ENCODE data around the gene PTK6.

GRCh38 chr20:63494420-63495166 is 42.6 kb downstream of the PTK6 start:
- TF ChIP-seq, protein P1, sequence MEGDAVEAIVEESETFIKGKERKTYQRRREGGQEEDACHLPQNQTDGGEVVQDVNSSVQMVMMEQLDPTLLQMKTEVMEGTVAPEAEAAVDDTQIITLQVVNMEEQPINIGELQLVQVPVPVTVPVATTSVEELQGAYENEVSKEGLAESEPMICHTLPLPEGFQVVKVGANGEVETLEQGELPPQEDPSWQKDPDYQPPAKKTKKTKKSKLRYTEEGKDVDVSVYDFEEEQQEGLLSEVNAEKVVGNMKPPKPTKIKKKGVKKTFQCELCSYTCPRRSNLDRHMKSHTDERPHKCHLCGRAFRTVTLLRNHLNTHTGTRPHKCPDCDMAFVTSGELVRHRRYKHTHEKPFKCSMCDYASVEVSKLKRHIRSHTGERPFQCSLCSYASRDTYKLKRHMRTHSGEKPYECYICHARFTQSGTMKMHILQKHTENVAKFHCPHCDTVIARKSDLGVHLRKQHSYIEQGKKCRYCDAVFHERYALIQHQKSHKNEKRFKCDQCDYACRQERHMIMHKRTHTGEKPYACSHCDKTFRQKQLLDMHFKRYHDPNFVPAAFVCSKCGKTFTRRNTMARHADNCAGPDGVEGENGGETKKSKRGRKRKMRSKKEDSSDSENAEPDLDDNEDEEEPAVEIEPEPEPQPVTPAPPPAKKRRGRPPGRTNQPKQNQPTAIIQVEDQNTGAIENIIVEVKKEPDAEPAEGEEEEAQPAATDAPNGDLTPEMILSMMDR (conservative IDR thresholded peaks at IDR 0.05 in 1 of 2, IDR thresholded peaks at IDR 0.05 in 1 of 2; ENCODE audit: low read depth in 1 of 2, low read length in 2 of 2): no peak
- TF ChIP-seq EZH2 (IDR thresholded peaks at IDR 0.05; ENCODE audit: low read length, missing control alignments): no peak

Data from fibroblast of lung (primary cell).